ENCODE measurements around the gene BIK.

The BIK gene

DNA sequence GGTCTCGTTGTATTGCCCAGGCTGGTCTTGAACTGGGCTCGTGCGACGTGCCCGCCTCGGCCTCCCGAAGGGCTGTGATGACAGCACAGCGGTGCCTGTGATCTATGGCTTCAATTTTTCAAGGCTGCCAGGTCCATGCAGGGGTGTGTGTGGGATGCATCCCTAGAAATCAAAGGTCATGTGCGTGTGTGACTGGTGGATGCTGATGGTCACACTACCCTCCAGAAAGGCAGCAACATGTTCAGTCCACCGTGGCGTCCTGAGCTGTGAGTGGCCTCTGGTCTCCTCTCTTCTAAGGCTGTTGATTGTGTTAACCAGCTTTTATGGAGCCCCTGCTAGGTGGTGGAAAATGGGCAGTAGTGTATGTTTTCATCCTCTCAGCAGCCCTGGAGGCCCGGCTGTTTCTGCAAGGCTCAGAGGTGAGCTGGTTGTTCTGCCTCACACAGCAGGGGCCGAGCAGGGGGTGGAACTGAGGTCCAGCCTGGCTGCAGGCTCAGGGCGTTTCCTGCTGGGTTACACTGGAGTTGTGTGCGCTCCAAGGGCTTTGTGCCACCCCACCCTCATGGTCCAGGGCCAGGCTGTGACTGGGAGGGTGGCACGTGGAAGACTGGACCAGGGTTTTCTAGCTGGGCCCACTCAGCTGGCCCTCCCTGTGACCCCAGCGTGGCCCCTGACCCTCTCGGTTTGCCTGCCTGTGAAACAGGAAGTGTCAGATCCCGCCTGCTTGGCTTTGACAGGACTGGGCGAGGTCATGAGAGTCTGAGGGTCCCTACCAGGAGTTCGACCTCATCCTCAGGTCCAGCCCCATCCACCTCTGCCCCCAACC lies 7.7 kb downstream of the BIK start:
- no peaks in the 10 kb centered on the region for H3K36me3 Mint-ChIP-seq
- no peaks in the 10 kb centered on the region for H3K9me3 Mint-ChIP-seq
- no peak overlapping the region for H3K4me3 Mint-ChIP-seq
- no peaks in the 10 kb centered on the region for H3K27me3 Mint-ChIP-seq
- no peaks in the 10 kb centered on the region for H3K4me1 Mint-ChIP-seq
- H3K27ac Mint-ChIP-seq, result no peak overlapping the region

DNA sequence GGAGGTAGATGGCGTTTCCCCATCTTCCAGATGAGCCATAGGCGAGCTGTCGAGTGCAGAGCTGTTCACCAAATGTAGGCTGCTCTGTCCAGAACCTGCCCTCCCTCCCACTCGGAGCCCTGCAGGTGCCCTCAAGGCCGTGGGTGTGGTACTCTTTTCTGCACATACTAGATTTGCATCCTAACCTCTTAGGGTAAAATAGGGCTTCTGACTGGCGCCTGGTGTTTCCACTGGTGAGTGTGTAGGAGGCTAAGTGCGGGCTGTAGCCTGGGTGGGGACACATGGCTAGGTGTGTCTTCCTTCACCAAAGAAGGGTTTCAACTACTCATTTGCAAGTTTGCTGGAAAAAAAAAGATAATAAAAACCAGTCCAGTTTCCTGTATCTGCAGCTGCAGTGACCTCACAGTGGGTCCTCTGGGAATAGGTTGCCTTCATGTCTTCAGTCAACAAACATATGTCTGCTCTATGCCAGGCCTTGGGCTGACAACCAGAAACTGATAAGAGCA lies 8.5 kb downstream of the BIK start:
- H3K4me1 Mint-ChIP-seq, result no peaks in the 10 kb centered on the region
- H3K27ac Mint-ChIP-seq, result no peak overlapping the region
- no peaks in the 10 kb centered on the region for H3K36me3 Mint-ChIP-seq
- H3K9me3 Mint-ChIP-seq, result no peaks in the 10 kb centered on the region
- H3K4me3 Mint-ChIP-seq, result no peak overlapping the region
- H3K27me3 Mint-ChIP-seq, result no peaks in the 10 kb centered on the region

DNA sequence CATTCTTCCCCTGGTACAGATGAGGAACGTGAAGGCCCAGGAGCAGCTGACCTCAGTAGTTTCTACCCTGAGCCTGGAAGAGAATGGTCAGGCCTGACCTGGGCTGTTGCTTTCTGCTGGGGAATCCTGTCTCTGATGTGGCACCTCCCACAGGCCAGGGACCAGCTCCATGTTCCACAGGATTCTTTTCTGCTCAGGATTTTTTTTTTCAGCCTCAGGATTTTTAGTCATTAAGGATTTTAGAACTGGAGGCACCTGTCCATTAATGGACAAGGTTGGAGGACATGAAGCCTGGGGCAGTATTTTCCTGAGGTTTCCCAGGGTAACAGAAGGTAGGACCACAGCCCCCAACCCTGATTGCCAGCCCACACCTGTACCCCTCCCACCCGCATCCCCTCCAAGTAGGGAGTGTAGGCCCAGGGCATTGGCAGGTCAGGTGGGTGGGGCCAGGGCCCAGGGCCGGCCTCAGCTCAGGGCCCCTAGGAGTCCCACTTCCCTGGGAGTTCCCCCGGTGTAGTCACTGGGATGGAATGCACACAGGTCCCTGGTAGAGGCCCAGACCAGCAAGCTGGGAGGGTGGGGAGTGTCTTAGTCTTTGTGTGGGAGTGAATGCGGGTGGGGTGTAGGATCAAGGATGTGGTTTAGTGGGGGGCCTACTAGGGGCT lies 16.1 kb downstream of the BIK start:
- Mint-ChIP-seq H3K27ac (no peak overlapping the region), H3K4me1 (no peaks in the 10 kb centered on the region), H3K4me3 (no peak overlapping the region), H3K36me3 (no peaks in the 10 kb centered on the region), H3K27me3 (no peaks in the 10 kb centered on the region), H3K9me3 (no peaks in the 10 kb centered on the region)

DNA sequence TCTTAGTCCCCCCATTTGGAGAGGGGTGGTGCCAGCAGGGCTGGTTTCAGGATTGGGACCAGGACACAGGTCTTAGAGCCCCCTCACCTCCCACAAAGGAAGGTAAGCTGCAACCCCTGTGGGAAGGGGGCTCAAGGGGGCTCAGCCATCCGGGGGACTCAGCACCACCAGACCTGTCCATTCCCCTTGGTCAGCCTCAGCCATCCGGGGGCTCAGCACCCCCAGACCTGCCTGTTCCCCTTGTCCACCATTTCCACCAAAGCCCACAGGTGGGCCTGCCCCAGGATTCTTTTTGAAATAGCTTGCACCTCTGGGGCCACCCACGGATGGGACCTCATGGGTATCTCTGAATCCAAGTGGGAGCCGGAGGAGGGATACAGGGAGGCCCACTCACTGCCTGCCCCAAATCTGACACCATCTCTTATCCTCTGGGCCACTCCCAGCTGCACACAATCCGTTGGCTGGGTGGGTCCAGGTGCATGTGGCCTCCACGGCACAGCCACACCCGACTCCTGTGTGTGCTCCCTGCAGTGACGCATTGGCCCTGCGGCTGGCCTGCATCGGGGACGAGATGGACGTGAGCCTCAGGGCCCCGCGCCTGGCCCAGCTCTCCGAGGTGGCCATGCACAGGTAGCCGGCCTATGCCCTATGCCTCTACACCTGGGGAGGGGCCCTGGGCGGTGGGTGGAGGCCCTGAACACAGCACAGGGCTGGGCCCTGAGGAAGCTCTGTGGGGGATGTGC lies 16.8 kb downstream of the BIK start:
- Mint-ChIP-seq H3K4me3 (no peak overlapping the region), H3K27ac (no peak overlapping the region), H3K36me3 (no peaks in the 10 kb centered on the region), H3K4me1 (no peaks in the 10 kb centered on the region), H3K9me3 (no peaks in the 10 kb centered on the region), H3K27me3 (no peaks in the 10 kb centered on the region)

DNA sequence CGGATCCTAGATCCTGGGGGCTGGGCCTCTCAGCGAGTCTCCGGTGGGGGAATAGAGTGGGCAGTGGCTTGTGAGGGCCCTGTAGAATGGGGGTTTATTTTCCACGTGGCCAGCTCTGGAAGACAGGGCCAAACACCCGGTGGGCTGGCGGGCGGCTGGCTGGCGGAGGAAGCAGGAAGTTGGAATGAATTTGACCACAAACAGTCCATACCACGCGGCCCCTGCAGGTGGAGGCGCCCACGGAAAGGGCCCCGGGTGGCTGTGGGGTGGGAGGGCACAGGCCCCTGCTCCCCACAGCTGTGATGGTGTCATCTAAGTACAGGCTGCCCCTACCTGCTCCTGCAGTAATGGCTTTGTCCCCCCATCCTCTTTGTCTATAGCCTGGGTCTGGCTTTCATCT lies 17.6 kb downstream of the BIK start:
- H3K27me3 Mint-ChIP-seq, result no peaks in the 10 kb centered on the region
- no peak overlapping the region for H3K4me3 Mint-ChIP-seq
- H3K4me1 Mint-ChIP-seq, result no peaks in the 10 kb centered on the region
- no peaks in the 10 kb centered on the region for H3K9me3 Mint-ChIP-seq
- no peak overlapping the region for H3K27ac Mint-ChIP-seq
- H3K36me3 Mint-ChIP-seq, result no peaks in the 10 kb centered on the region

DNA sequence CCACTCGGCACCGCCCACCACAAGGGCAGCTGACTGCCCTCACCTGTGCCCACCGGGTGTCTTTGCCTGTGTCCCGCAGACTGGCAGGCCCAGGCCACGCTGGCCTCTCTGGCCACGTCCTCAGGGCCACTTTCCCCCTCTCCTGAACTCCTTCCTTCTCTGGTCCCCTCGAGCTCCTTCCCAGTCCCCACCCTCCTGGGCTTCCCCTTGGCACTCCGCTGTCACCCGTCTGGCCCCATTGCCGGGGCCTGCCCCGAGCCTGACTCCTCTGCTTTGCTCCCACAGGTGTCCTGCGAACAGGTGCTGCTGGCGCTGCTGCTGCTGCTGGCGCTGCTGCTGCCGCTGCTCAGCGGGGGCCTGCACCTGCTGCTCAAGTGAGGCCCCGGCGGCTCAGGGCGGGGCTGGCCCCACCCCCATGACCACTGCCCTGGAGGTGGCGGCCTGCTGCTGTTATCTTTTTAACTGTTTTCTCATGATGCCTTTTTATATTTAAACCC lies 18.4 kb downstream of the BIK start:
- Mint-ChIP-seq H3K4me1 (no peaks in the 10 kb centered on the region), H3K36me3 (no peaks in the 10 kb centered on the region), H3K4me3 (no peak overlapping the region), H3K27ac (no peak overlapping the region), H3K9me3 (no peaks in the 10 kb centered on the region), H3K27me3 (no peaks in the 10 kb centered on the region)

DNA sequence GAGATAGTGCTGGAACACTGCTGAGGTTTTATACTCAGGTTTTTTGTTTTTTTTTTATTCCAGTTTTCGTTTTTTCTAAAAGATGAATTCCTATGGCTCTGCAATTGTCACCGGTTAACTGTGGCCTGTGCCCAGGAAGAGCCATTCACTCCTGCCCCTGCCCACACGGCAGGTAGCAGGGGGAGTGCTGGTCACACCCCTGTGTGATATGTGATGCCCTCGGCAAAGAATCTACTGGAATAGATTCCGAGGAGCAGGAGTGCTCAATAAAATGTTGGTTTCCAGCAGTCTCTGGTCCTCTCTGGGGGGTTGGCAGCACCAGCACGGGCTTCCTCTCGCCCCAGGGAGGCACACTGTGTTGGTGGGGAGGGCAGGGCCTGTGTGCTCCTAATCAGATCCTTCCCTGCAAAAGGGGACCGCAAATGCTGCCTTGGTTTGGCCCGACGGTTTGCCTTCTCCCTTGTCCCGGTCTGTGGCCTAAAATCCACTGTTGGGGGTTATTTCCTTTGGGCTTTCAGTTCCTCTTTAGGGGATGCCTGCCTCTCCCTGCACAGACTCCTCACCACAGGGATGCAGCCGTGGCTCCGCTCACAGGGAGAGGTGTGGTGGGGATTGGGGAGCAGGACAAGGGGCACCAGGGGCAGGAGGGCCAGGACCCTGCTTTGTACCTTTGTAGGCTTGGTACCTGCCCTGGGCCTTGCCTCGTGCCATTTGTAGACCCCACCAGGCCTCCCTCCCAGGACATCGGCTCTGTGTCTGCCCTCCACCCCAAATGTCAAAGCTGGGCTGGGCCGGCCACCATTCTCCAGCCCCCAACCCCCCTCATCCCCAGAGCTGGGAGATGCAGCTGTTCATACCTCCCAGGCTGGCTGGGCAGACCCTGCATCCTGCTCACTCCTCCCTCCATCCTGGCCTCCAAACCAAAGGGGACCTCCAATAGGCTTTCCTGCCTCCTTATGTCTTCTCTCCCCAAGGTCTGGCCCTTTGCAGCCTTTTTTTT lies 19.2 kb downstream of the BIK start:
- Mint-ChIP-seq H3K36me3 (no peaks in the 10 kb centered on the region), H3K27ac (no peak overlapping the region), H3K4me3 (no peak overlapping the region), H3K4me1 (no peaks in the 10 kb centered on the region), H3K9me3 (no peaks in the 10 kb centered on the region), H3K27me3 (no peaks in the 10 kb centered on the region)

DNA sequence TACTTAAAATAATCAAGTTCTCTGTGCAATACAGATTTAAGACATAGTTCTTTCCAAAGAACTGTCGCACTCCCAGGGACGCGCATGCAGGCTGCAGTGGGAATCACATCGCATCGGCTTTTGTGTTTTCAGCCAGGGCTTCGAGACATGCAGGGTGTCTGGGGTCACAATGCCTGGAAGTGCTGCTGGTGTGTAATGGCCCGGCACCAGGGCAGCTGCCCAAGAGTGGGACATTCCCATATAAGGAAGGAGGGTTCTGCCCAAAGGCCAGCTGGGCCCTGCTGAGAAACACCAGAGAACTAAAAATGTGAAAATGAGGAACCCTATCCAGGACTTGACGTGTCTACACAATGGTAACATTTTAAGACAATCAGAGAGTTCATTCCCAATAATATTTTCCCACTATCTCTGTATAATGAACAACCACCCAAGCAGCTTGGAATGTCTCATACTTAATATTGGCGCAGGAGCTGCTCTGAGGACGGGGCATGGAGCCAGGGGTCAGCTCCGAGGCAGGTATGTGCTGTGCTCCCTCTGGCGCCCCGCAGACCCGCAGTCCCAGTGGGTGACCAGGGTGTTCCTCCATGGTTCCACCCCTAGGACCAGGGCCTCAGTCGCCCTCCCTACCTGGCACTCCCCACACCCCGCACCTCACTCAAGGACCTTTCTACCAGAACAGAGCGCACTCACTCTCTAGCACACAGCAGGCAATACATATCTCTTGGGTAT lies 21.4 kb downstream of the BIK start:
- H3K9me3 Mint-ChIP-seq, result no peaks in the 10 kb centered on the region
- no peak overlapping the region for H3K27ac Mint-ChIP-seq
- no peak overlapping the region for H3K4me3 Mint-ChIP-seq
- no peaks in the 10 kb centered on the region for H3K4me1 Mint-ChIP-seq
- no peaks in the 10 kb centered on the region for H3K36me3 Mint-ChIP-seq
- H3K27me3 Mint-ChIP-seq, result no peaks in the 10 kb centered on the region

DNA sequence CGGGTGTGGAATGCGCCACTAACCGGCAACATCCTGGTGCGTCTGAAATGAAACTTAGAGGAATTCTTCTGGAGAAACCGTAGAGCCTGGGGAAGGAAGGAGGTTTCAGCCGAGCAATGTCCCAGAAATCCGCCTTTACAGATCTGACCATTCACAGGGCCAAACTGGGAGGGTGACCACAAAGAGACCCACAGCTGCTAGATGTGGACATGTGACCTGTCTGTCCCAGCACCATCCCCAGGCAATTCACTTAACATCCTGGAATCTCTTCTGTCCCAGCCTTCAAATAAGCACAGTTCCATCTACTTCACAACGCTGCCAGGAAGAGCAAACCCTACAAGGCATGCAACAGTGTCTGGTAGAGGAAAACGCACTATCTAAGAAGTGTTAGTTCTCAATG lies 22.9 kb downstream of the BIK start:
- H3K27ac Mint-ChIP-seq, result no peak overlapping the region
- H3K27me3 Mint-ChIP-seq, result no peaks in the 10 kb centered on the region
- H3K4me3 Mint-ChIP-seq, result no peak overlapping the region
- no peaks in the 10 kb centered on the region for H3K4me1 Mint-ChIP-seq
- H3K36me3 Mint-ChIP-seq, result no peaks in the 10 kb centered on the region
- no peaks in the 10 kb centered on the region for H3K9me3 Mint-ChIP-seq

DNA sequence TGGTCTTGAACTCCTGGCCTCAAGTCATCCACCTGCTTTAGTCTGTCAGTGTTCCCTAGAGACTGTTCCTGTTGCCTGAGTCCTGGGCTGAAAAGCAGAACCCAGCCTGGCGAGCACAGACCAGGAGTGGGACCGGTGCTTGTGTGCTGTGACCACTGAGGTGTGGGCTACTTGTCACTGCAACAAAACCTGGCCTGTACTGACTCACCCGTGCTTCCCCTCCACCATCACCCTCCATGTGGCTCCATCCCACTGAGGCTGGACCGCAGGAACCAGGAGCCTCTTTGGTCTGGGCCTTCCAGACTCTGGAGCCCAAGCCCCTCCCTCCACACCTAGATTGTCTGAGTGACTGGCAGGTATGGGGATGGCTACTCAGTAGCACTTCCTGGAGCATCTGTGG lies 24.0 kb downstream of the BIK start:
- Mint-ChIP-seq H3K27ac (no peak overlapping the region), H3K27me3 (no peaks in the 10 kb centered on the region), H3K9me3 (no peaks in the 10 kb centered on the region), H3K4me3 (no peak overlapping the region), H3K36me3 (peaks cover 2% of the 10 kb centered on the region), H3K4me1 (no peaks in the 10 kb centered on the region)

DNA sequence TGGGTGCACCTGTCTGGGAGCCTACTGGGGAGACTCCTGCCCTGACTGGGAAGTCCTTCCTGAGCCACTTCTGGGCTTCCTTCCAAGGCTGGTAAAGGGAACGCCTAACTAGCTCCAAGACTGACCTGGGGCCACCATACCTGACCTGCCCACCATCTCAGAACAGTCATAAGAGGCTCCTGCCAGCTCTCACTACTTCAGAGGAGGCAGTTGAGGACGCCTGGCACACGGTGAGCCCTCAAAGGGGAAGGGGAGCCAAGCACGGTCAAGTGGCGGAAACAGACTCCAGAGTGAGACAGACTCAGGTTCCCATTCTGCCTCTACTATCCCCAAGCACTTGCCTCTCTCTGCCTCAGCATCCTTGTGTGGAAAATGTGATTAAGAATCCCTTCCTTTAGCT lies 25.0 kb downstream of the BIK start:
- Mint-ChIP-seq H3K27ac (no peak overlapping the region), H3K4me3 (no peak overlapping the region)

DNA sequence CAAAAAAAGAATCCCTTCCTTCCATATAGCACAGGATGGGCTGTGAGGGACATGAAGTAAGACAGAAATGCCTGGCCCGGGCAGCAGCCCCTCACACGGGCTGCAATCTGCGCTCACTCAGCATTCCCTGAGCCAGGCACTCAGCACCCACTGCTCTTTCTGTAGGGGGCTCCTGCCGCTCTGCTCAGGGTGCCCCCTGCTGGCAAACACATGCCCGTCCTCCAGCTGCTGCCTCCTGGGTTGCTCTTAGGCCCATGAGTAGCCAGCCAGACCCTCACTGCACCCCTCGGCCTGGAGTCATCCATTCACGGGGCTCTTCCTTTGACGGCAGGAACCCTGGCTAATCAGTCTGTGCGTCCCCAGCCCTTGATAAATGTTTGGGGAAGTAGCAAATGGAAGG lies 25.7 kb downstream of the BIK start:
- H3K27ac Mint-ChIP-seq, result no peak overlapping the region
- H3K27me3 Mint-ChIP-seq, result no peaks in the 10 kb centered on the region
- peaks cover 7% of the 10 kb centered on the region for H3K4me1 Mint-ChIP-seq
- H3K4me3 Mint-ChIP-seq, result no peak overlapping the region
- H3K36me3 Mint-ChIP-seq, result peaks cover 6% of the 10 kb centered on the region
- no peaks in the 10 kb centered on the region for H3K9me3 Mint-ChIP-seq

More for the DNA sequence above, 25.0 kb downstream of the BIK start:
- Mint-ChIP-seq H3K36me3 (peaks cover 6% of the 10 kb centered on the region), H3K27me3 (no peaks in the 10 kb centered on the region), H3K4me1 (peaks cover 3% of the 10 kb centered on the region), H3K9me3 (no peaks in the 10 kb centered on the region)

DNA sequence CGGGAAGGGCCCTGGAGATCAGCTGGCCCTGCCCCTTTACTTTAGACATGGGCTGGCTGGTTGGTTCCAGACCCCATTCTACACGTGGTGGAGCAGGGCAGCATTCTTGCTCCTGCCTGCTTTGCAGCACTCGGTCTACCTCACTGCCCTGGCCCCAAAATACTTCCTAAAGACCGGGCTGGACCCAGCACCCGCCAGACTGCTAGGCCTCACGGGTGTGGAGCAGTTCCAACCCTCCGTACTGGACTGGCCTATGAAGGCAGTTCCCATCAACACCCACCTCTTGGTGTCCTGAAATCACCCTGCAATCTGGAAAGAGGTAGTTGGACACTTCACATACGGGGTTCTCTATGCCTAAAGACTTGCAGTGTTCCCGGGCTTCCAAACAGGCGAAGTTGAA lies 26.3 kb downstream of the BIK start:
- peaks cover 6% of the 10 kb centered on the region for H3K36me3 Mint-ChIP-seq
- H3K27me3 Mint-ChIP-seq, result no peaks in the 10 kb centered on the region
- no peak overlapping the region for H3K4me3 Mint-ChIP-seq
- no peaks in the 10 kb centered on the region for H3K9me3 Mint-ChIP-seq
- no peak overlapping the region for H3K27ac Mint-ChIP-seq
- H3K4me1 Mint-ChIP-seq, result peaks cover 7% of the 10 kb centered on the region

DNA sequence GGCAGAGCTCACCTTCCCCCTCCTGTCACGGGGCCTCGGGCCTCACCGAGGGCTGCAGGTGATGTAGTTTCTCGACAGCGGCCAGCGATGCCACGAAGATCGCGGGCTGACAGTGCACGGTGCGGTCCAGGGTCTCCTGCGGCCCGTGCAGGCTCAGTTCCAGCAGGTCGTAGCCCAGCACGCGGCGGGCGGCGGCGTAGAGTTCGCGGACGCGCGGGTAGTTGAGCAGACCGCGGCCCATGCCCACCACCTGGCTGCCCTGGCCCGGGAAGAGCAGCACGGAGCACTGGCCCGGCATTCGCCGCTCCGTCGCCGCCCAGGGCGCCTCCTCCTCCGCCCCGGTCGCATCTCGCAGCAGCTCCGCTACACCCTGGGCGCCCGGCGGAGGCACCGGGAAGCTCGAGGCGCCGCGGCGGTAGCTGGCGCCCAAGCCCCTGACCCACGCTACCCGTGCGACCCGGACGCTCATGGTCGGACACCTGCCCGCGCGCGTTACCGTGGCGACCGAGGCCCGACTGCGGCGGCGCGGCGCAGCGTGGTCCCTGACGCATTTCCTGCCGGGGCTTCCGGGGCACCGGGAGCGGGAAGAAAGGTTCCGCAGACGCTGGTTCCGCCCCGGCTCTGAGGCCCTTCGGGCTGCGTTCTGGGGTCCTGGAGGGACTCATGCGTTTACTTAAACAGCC lies 32.5 kb downstream of the BIK start, which contains the start of gene MCAT:
TSS of gene MCAT (minus strand) at position 519 of the 683 bp plus-strand sequence. CDS start at position 469, 50 bp downstream.
- Mint-ChIP-seq H3K9me3 (no peaks in the 10 kb centered on the region), H3K4me3 (peak within 1 kb of the TSS; percentile 90), H3K27me3 (no peaks in the 10 kb centered on the region), H3K36me3 (peaks cover 6% of the 10 kb centered on the region), H3K27ac (peak within 1 kb of the TSS; percentile 92), H3K4me1 (peaks cover 25% of the 10 kb centered on the region)
